Activated naive CD8-positive, alpha-beta T cell treated with anti-CD3 and anti-CD28 coated beads, Interleukin-2, amount 50 U/mL, for 16 hours (primary cell): ENCODE data around the gene SLC39A6.
"Not testable (repeated sequence)": the region's sequence is repeated elsewhere in the genome, so short reads cannot be mapped to it uniquely, and the experiment has no call there.

Experiments
- DNase-seq: peaks from one replicate; pipeline ENCODE4 v3.0.0-alpha.2; 2020; ENCODE audit warnings: low read depth, low spot score

SLC39A6 gene

DNA sequence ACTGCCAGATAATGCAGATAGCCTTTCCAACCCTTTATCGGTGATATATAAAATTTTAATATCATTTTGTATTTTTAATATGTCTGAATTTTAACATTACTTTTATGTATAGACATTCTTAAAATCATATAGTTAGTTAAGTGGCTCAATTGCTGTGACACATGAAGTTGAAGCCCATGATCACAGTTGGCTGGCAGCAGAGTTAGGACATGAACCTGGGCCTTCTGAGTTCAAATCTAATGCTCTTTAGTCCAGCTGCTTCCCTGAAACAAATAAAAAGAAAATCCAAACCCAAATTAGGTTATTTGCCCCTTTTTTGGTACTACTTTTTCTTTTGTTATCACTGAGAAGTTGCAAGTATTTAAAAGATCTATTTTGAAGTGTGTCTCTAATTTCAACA, 6.1 kb upstream of the SLC39A6 start:
- DNase-seq, result no peak

DNA sequence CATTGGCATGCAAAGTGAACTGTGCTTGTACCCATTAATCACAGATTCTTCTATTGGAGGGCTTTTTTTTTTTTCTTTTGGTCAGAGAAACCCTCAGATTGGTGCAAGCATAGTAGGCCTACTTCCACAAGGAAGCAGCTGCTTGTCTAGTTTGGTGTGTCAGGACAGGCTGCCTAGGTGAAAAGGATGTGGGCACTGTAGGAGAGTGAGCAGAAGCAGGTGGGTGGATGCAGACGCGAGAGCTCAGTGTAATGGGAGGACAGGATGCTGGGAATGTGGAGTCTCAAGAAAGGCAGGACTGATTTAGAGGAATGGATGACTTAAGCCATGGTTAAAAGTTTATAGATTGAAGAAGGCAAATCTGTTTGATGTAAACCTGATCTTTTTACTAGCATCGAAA, 3.6 kb upstream of the SLC39A6 start:
- no peak for DNase-seq

- no peak for DNase-seq
Measured at GRCh38 chr18:36131692-36132483, 2.7 kb upstream of the SLC39A6 start.

GRCh38 chr18:36130883-36131653, 1.9 kb upstream of the SLC39A6 start:
- DNase-seq, result no peak

- DNase-seq, result no peak
Measured at GRCh38 chr18:36130039-36130831, 1.1 kb upstream of the SLC39A6 start.

- DNase-seq, result no peak
Measured at GRCh38 chr18:36128907-36129299, 237 bp downstream of the SLC39A6 start.

- no peak for DNase-seq
Measured at GRCh38 chr18:36128530-36128870, 640 bp downstream of the SLC39A6 start.

- DNase-seq, result no peak
Measured at GRCh38 chr18:36127836-36128529, 1.2 kb downstream of the SLC39A6 start.

- DNase-seq, result no peak
Measured at GRCh38 chr18:36126668-36127067, 2.5 kb downstream of the SLC39A6 start.

GRCh38 chr18:36124841-36125240, 4.3 kb downstream of the SLC39A6 start:
- DNase-seq, result no peak

GRCh38 chr18:36120297-36120696, 8.8 kb downstream of the SLC39A6 start:
- no peak for DNase-seq

GRCh38 chr18:36116771-36117170, 12.4 kb downstream of the SLC39A6 start:
- DNase-seq, result not testable (repeated sequence)

DNA sequence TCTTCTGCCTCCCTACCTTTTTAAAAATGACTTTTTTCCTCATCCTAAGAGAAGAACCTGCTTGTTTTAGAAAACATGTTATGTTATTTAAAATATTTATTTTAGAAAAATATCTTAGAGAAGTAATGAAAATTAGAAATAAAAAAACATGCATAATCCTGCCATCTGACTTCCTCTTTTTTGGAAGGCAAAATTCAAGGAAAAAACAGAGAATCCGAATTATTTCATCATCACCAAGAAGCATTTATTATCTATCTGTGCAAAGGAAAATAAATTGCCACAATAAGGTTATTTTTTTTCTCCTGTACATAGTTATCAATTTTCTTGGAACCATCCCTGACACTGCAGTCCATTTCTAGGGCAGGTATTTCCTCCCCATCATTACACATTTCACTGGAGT, 14.4 kb downstream of the SLC39A6 start:
- DNase-seq, result no peak

GRCh38 chr18:36114251-36114650, 14.9 kb downstream of the SLC39A6 start:
- no peak for DNase-seq

GRCh38 chr18:36112302-36112701, 16.8 kb downstream of the SLC39A6 start:
- no peak for DNase-seq

DNA sequence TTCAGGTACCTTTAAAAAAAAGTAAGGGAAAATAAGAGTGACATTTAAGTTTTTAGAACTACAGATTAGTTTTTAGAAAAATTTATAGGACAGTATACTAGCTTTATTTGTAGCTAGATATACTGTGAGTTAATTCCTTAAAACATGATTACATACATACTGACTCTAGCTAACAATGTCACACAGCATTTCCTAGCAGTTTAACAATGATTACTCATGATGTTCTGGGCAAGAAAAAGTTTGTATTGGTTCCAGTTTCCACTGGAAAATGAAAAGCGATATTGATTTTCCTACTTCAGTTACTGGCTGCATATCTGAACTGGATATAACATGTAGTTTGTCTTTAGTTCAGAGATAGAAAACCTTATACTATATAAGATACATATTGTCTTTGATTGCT, 19.4 kb downstream of the SLC39A6 start:
- no peak for DNase-seq

DNA sequence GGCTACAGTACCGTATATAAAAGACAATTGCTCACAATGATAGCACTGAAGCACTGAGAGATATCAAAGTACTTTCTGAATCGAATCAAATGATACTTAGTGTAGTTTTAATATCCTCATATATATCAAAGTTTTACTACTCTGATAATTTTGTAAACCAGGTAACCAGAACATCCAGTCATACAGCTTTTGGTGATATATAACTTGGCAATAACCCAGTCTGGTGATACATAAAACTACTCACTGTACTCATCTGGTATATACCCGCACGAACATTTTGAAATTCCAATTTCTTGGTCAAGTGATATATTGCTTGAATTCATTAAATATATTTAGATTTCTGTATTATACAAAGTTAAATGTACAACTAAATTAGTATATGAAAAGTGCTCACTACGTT, 20.5 kb downstream of the SLC39A6 start:
- DNase-seq, result no peak

DNA sequence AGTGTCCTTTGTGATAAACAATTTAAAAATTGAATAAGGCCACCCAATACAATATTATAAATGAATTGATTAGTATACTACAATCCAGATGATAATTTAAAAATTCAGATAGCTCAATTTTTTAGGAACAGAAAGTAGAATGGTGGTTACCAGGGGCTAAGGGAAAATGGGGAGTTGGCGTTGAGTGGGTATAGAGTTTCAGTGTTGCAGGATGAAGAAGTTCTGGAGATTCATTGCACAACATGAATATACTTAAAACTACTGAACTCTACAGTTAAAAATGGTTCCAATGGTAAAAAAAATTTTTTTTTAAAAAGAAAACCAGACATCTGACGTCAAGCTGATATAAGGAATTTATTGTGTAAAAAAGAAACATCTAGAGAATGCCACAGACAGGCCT, 20.9 kb downstream of the SLC39A6 start:
- DNase-seq, result no peak

GRCh38 chr18:36107477-36107876, 21.7 kb downstream of the SLC39A6 start:
- DNase-seq, result no peak

DNA sequence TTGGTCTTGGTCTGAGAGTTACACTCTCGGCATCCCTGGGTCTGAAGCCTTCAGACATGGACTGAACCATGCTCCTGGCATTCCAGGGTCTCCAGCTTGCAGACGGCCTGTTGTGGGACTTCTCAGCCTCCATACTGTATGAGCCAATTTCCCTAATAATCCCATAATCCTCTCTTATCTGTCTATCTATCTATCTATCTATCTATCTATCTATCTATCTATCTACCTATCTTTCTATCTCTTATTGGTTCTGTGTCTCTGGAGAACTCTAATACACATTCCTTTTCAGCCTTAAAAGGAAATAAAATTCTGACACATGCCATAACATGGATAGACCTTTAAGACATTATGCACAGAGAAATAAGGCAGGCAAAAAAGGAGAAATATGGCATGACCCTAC, 24.4 kb downstream of the SLC39A6 start:
- DNase-seq, result no peak

- no peak for DNase-seq
Measured at GRCh38 chr18:36101943-36102342, 27.2 kb downstream of the SLC39A6 start.

GRCh38 chr18:36099311-36099710, 29.8 kb downstream of the SLC39A6 start:
- no peak for DNase-seq
